H1 (cell line): Measurements from ENCODE around the gene NID1. TPM values are rescaled to one million over a fixed set of nuclear protein-coding genes. Genes with fewer than 3 reads are reported as not detected.

Experiments used
- CTCF ChIA-PET: fragments of 300-600 bp; sonication (Branson Sonifier 250); formaldehyde crosslinking; loops from one replicate; lab custom pipeline; 2021; ENCODE audit not compliant: partially characterized antibody; lab: Charles Lee
- POLR2A ChIA-PET: fragments of 300-600 bp; sonication (Branson Sonifier 250); formaldehyde crosslinking; loops from one replicate; lab custom pipeline; 2021; ENCODE audit warnings: inconsistent platforms; ENCODE audit not compliant: partially characterized antibody; lab: Charles Lee
- DNase-seq, 2 experiments: peaks; one replicate each; pipeline versions ENCODE4 v3.0.0 to v3.0.0-alpha.2; 2010 to 2022; ENCODE audit warnings: low spot score in 2 of 2, low read depth in 1 of 2, mixed read lengths in 1 of 2
- FAIRE-seq: peaks from 2 replicates; lab custom pipeline; 2011; peaks lifted over from hg19 to GRCh38; lab: Jason Lieb, UNC
- H2AFZ ChIP-seq: 2 replicates; pipeline ENCODE4 v1.8.1; 2012; ENCODE audit warnings: low read length, inconsistent platforms
- H2AK5ac ChIP-seq: 2 replicates; pipeline ENCODE4 v1.6.1; 2013; ENCODE audit warnings: low read depth, low read length
- H2BK120ac ChIP-seq: replicated peaks from 2 replicates; pipeline ENCODE3; 2013; ENCODE audit warnings: low read depth, low read length, inconsistent platforms
- H2BK12ac ChIP-seq: 2 replicates; pipeline ENCODE4 v1.6.1; 2013; ENCODE audit warnings: low read depth, low read length
- H2BK15ac ChIP-seq: 2 replicates; pipeline ENCODE4 v1.6.1; 2013; ENCODE audit warnings: low read length
- H2BK20ac ChIP-seq: 2 replicates; pipeline ENCODE4 v1.6.1; 2013; ENCODE audit warnings: low read length
- H2BK5ac ChIP-seq: 2 replicates; pipeline ENCODE4 v1.6.1; 2013; ENCODE audit warnings: low read depth, low read length
- H3K14ac ChIP-seq: 2 replicates; pipeline ENCODE4 v1.6.1; 2013; ENCODE audit warnings: inconsistent platforms; ENCODE audit not compliant: insufficient read length
- H3K18ac ChIP-seq: 2 replicates; pipeline ENCODE4 v1.6.1; 2013; ENCODE audit warnings: low read length; ENCODE audit errors: extremely low read depth
- H3K23ac ChIP-seq: 2 replicates; pipeline ENCODE4 v1.6.1; 2013; ENCODE audit warnings: inconsistent platforms; ENCODE audit not compliant: insufficient read length
- H3K23me2 ChIP-seq: 2 replicates; pipeline ENCODE4 v1.6.1; 2013; ENCODE audit warnings: low read depth, low read length
- H3K27ac ChIP-seq: 2 replicates; pipeline ENCODE4 v1.6.1; 2011; ENCODE audit warnings: low read depth, low read length, inconsistent platforms
- H3K27me3 ChIP-seq, 4 experiments: replicated peaks in 1 of 4; 1 replicate in 1 of 4; 2 replicates in 3 of 4; pipeline versions ENCODE4 v1.6.1 to v1.8.1; 2011 to 2013; ENCODE audit warnings: low read length in 3 of 4, mild to moderate bottlenecking in 3 of 4, inconsistent platforms in 2 of 4, mixed read lengths in 2 of 4, moderate library complexity in 1 of 4; ENCODE audit not compliant: control insufficient read depth in 3 of 4, insufficient read depth in 3 of 4; ENCODE audit errors: extremely low read depth in 1 of 4
- H3K36me3 ChIP-seq, 4 experiments: 2 replicates each; pipeline versions ENCODE4 v1.6.1 to v1.8.1; 2011 to 2013; ENCODE audit warnings: mild to moderate bottlenecking in 4 of 4, low read length in 3 of 4, moderate library complexity in 2 of 4, control low read depth in 1 of 4, inconsistent platforms in 1 of 4; ENCODE audit not compliant: insufficient read depth in 4 of 4, control insufficient read depth in 2 of 4
- H3K4ac ChIP-seq: replicated peaks from 2 replicates; pipeline ENCODE3; 2013; ENCODE audit warnings: low read length, low read depth, mixed read lengths, inconsistent platforms; ENCODE audit not compliant: insufficient read length
- H3K4me1 ChIP-seq, 4 experiments: replicated peaks in 1 of 4; 1 replicate in 1 of 4; 2 replicates in 3 of 4; pipeline versions ENCODE4 v1.6.1 to v1.8.1; 2011 to 2013; ENCODE audit warnings: low read length in 3 of 4, inconsistent platforms in 2 of 4, mixed read lengths in 1 of 4; ENCODE audit not compliant: insufficient read depth in 4 of 4, control insufficient read depth in 3 of 4
- H3K4me2 ChIP-seq, 2 experiments: 2 replicates each; pipeline versions ENCODE4 v1.6.1 to v1.8.1; 2011 to 2013; ENCODE audit warnings: low read depth in 2 of 2, low read length in 2 of 2, control low read depth in 1 of 2, inconsistent platforms in 1 of 2, mild to moderate bottlenecking in 1 of 2; ENCODE audit not compliant: insufficient read depth in 1 of 2
- H3K4me3 ChIP-seq, 4 experiments: fragments of 200-600, 300-600 bp in 1 of 4; sonication (generic), shearing (Covaris generic), sonication (Bioruptor Twin) in 1 of 4; 2 replicates each; pipeline versions ENCODE4 v1.5.1 to v1.8.1; 2011 to 2016; ENCODE audit warnings: low read length in 4 of 4, low read depth in 3 of 4, control low read depth in 2 of 4, inconsistent platforms in 2 of 4, mild to moderate bottlenecking in 2 of 4, mixed read lengths in 1 of 4, moderate library complexity in 1 of 4; ENCODE audit not compliant: insufficient read depth in 2 of 4; ENCODE audit errors: extremely low read depth in 1 of 4
- H3K56ac ChIP-seq: replicated peaks from 2 replicates; pipeline ENCODE3; 2013; ENCODE audit warnings: low read depth, mild to moderate bottlenecking, mixed read lengths, low read length, inconsistent platforms; ENCODE audit not compliant: insufficient read length
- H3K79me1 ChIP-seq: 2 replicates; pipeline ENCODE4 v1.6.1; 2013; ENCODE audit warnings: low read depth, low read length, control low read depth
- H3K79me2 ChIP-seq, 2 experiments: 2 replicates each; pipeline versions ENCODE4 v1.6.1 to v1.8.1; 2012 to 2013; ENCODE audit warnings: low read length in 2 of 2, mild to moderate bottlenecking in 2 of 2, inconsistent platforms in 1 of 2; ENCODE audit not compliant: insufficient read depth in 2 of 2, control insufficient read depth in 1 of 2
- H3K9ac ChIP-seq, 4 experiments: replicated peaks in 1 of 4; 1 replicate in 1 of 4; 2 replicates in 3 of 4; pipeline versions ENCODE4 v1.6.1 to v1.8.1; 2011 to 2013; ENCODE audit warnings: low read depth in 3 of 4, low read length in 3 of 4, control low read depth in 2 of 4, mild to moderate bottlenecking in 2 of 4, moderate library complexity in 2 of 4, inconsistent platforms in 1 of 4; ENCODE audit errors: extremely low read depth in 1 of 4
- H3K9me3 ChIP-seq, 2 experiments: 2 replicates each; pipeline versions ENCODE4 v1.6.1 to v1.8.1; 2012 to 2013; ENCODE audit warnings: mild to moderate bottlenecking in 2 of 2, moderate library complexity in 2 of 2, control low read depth in 1 of 2, inconsistent platforms in 1 of 2, low read depth in 1 of 2, low read length in 1 of 2, mixed read lengths in 1 of 2; ENCODE audit not compliant: insufficient read depth in 2 of 2
- H4K20me1 ChIP-seq, 2 experiments: replicated peaks in 1 of 2; 2 replicates each; pipeline versions ENCODE3 to v1.8.1; 2011 to 2013; ENCODE audit warnings: inconsistent platforms in 2 of 2, low read length in 2 of 2, mild to moderate bottlenecking in 1 of 2; ENCODE audit not compliant: insufficient read depth in 2 of 2, control insufficient read depth in 1 of 2
- H4K5ac ChIP-seq: 2 replicates; pipeline ENCODE4 v1.6.1; 2013; ENCODE audit warnings: low read length, low read depth, mixed read lengths, inconsistent platforms; ENCODE audit not compliant: insufficient read length
- H4K8ac ChIP-seq: 2 replicates; pipeline ENCODE4 v1.8.0; 2013; ENCODE audit warnings: mild to moderate bottlenecking, moderate library complexity, low read length, inconsistent platforms; ENCODE audit not compliant: insufficient read depth; ENCODE audit errors: extremely low read depth
- H4K91ac ChIP-seq: replicated peaks from 2 replicates; pipeline ENCODE3; 2013; ENCODE audit warnings: low read length, mixed read lengths, inconsistent platforms; ENCODE audit not compliant: insufficient read length
- GTF2F1 ChIP-seq: IDR thresholded peaks from 2 replicates; pipeline ENCODE4 v1.6.1; 2012; ENCODE audit warnings: low read depth, low read length, improper control_type of control experiment, borderline replicate concordance
- JUN ChIP-seq: IDR thresholded peaks from 2 replicates; pipeline ENCODE4 v1.6.1; 2011; ENCODE audit warnings: low read depth, mild to moderate bottlenecking, improper control_type of control experiment, low read length
- POLR2A ChIP-seq, 2 experiments: IDR thresholded peaks; 1 replicate in 1 of 2; 2 replicates in 1 of 2; pipeline ENCODE4 v1.6.1; 2011; ENCODE audit warnings: low read depth in 2 of 2, low read length in 2 of 2, mild to moderate bottlenecking in 2 of 2; ENCODE audit errors: control extremely low read depth in 1 of 2
- POLR2AphosphoS5 ChIP-seq: IDR thresholded peaks from 2 replicates; pipeline ENCODE4 v1.6.1; 2011; ENCODE audit warnings: low read depth, low read length
- SP4 ChIP-seq: IDR thresholded peaks from 2 replicates; pipeline ENCODE4 v1.6.1; 2012; ENCODE audit warnings: low read length, inconsistent platforms
- SUZ12 ChIP-seq: fragments of 200-600 bp; sonication (generic); IDR thresholded peaks from 2 replicates; pipeline ENCODE4 v1.6.1; 2012; ENCODE audit warnings: mild to moderate bottlenecking, inconsistent platforms, low read length, moderate library complexity, mixed read lengths
- TAF7 ChIP-seq: optimal IDR thresholded peaks from 2 replicates; pipeline ENCODE3; 2011; ENCODE audit warnings: low read depth, mild to moderate bottlenecking, inconsistent platforms, low read length, moderate library complexity, borderline replicate concordance
- TCF12 ChIP-seq: IDR thresholded peaks from 2 replicates; pipeline ENCODE4 v1.6.1; 2011; ENCODE audit warnings: low read depth, mild to moderate bottlenecking, low read length
- WGBS, 2 experiments: shearing (Covaris generic) in 1 of 2; methylation state at CpG; one replicate each; pipeline versions ENCODE4 v1.1.6 to v1.1.7; 2013 to 2015; ENCODE audit warnings: low lambda C conversion rate in 2 of 2, mixed read lengths in 2 of 2, inconsistent platforms in 1 of 2, low coverage in 1 of 2, missing lambda C conversion rate in 1 of 2; ENCODE audit not compliant: insufficient replicate concordance in 2 of 2, insufficient coverage in 1 of 2, insufficient read length in 1 of 2; ENCODE audit errors: extremely low coverage in 1 of 2, missing lambda C conversion rate in 1 of 2; 5-methylcytosine and 5-hydroxymethylcytosine counted together
- polyA plus RNA-seq, 7 experiments: library from polyadenylated mRNA; depleted of rRNA in 3 of 7; stranded (reverse) in 5 of 7; unstranded in 2 of 7; fragments of >200 nt in 5 of 7; fragments of 200-250 nt in 2 of 7; gene quantifications; 1 replicate in 5 of 7; 2 replicates in 1 of 7; 4 replicates in 1 of 7; pipeline versions ENCODE4 v1.2.1 to v1.2.3, GENCODE V29; 2011 to 2013; ENCODE audit warnings: missing spikeins in 2 of 7, mixed read lengths in 2 of 7
- total RNA-seq: library from RNA; stranded (reverse); fragmentation: NEBNext Ultra II Directional; extraction: Animal tissue kit (Norgen Biotek cat#: 25700); gene quantifications from 2 replicates; pipeline ENCODE4 v1.2.1, GENCODE V29; 2021

NID1 gene
- total and polyA plus RNA-seq, 2 of the 8 experiments (the other 6 are each of a cell fraction or from before 2014, with no cell fraction given) = 20.9 to 25.4 TPM

DNA sequence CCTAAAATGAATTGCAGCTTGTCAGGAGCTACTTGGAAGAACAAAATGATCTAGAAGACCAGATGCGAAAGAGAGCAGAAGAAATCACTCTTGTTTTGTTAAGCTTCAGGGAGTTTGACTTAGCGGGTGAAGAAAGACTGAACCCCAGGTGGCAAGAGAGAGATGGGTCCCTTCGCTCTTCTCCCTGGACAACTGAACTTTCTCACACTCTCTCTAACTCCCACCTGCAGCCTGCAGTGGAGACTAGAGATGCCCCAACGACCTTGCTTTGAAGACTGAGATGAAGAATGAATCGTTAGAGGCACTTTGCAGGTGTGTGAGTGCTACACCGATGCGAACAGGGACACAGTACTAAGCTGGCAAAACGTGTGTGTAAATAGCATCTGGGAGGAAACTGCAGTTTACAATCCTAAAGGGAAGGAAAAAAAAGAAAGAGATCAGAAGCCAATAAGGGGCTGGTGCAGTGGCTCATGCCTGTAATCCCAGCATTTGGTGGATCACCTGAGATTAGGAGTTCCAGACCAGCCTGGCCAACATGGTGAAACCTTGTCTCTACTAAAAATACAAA lies 133.6 kb downstream of the NID1 start:
- Histone ChIP-seq H3K36me3 (no peaks in the 10 kb centered on the region), H4K8ac (no peak overlapping the region), H4K20me1 (no peaks in the 10 kb centered on the region), H3K23ac (no peak overlapping the region), H3K9ac (no peak overlapping the region), H2AFZ (no peak overlapping the region), H3K4ac (no peak overlapping the region), H3K18ac (no peak overlapping the region), H3K79me1 (no peaks in the 10 kb centered on the region), H3K9me3 (no peaks in the 10 kb centered on the region), H3K79me2 (no peaks in the 10 kb centered on the region), H2AK5ac (no peak overlapping the region), H3K14ac (no peak overlapping the region), H3K27ac (no peak overlapping the region), H2BK120ac (no peak overlapping the region), H2BK5ac (no peak overlapping the region), H3K4me3 (no peak overlapping the region), H2BK20ac (no peak overlapping the region), H3K4me2 (no peak overlapping the region), H3K56ac (no peak overlapping the region), H3K27me3 (peaks cover 0 to 4% (median 1%) of the 10 kb centered on the region in 4 experiments; a peak in 3 of 7 replicates), H3K4me1 (peaks cover 0 to 3% (median 0%) of the 10 kb centered on the region in 4 experiments; a peak in 2 of 7 replicates), H3K23me2 (no peaks in the 10 kb centered on the region; the same call in 1 of the 2 replicates), H4K91ac (no peak overlapping the region), H2BK15ac (no peak overlapping the region), H2BK12ac (no peak overlapping the region), H4K5ac (no peak overlapping the region)
- ChIA-PET POLR2A (no interaction called here), CTCF (interaction anchor here (0.7 to 3.3 kb wide), 4 partner anchors 13 to 88 kb away, joined by 3 to 11 read pairs (median 4); no protein-coding TSS in a partner anchor)
- TF ChIP-seq JUN (no peak), TCF12 (no peak), GTF2F1 (no peak), SUZ12 (no peak), POLR2AphosphoS5 (no peak), POLR2A (IDR thresholded peaks at IDR 0.05; ENCODE audit: control extremely low read depth in 1 of 2, low read depth in 2 of 2, low read length in 2 of 2) (no peak), SP4 (no peak), TAF7 (no peak)
- DNase-seq = no peak
- WGBS, 2 experiments = 85% methylated on average over 8 of the region's 8 CpGs; no CpG with 5 or more reads in 1 of the 2 experiments
- FAIRE-seq = no peak
